ENCODE measurements around the gene ADAM12.
"Not testable (repeated sequence)": the region's sequence is repeated elsewhere in the genome, so short reads cannot be mapped to it uniquely, and the experiment has no call there.

The ADAM12 gene

DNA sequence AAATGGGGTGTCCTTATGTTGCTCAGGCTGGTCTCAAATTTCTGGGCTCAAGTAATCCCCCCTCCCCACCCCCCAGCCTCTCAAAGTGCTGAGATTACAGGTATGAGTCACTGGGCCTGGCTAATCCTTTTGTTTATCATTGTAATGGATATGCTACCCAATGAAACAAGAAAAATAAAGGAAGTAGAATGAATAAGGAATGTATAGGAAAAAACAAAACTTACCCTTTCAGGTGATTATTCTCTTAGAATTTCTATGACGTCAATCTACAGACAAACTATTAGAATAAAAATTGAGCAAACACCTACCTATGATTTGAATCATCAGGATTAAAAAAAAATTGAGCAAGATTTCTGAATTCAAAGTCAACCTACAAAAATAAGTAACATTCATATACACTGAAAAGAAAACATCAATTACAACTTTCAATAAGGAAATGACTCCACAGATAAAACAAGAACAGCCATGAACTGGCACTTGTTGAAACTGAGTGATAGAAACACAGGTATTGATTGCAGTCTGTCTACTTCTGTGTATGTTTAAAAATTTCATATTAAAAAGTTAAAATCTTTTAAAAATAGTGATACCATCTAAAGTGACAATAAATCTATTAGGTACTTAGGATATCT is 12.2 kb downstream of the ADAM12 start:
- in situ Hi-C loops (cut with HindIII; ENCODE audit: low sequenced_read_pairs): no loop called here

GRCh38 chr10:126375299-126375698 is 13.0 kb downstream of the ADAM12 start:
- in situ Hi-C loops (cut with HindIII; ENCODE audit: low sequenced_read_pairs): no loop called here

- in situ Hi-C loops (cut with HindIII; ENCODE audit: low sequenced_read_pairs): no loop called here
Measured at GRCh38 chr10:126374435-126374834, 13.8 kb downstream of the ADAM12 start.

- in situ Hi-C loops (cut with HindIII; ENCODE audit: low sequenced_read_pairs): no loop called here
Measured at GRCh38 chr10:126373972-126374371, 14.3 kb downstream of the ADAM12 start.

GRCh38 chr10:126373147-126373546 is 15.1 kb downstream of the ADAM12 start:
- in situ Hi-C loops (cut with HindIII; ENCODE audit: low sequenced_read_pairs): no loop called here

- in situ Hi-C loops (cut with HindIII; ENCODE audit: low sequenced_read_pairs): no loop called here
Measured at GRCh38 chr10:126372396-126372795, 15.9 kb downstream of the ADAM12 start.

GRCh38 chr10:126369125-126369710 is 19.1 kb downstream of the ADAM12 start:
- in situ Hi-C loops (cut with HindIII; ENCODE audit: low sequenced_read_pairs): no loop called here

DNA sequence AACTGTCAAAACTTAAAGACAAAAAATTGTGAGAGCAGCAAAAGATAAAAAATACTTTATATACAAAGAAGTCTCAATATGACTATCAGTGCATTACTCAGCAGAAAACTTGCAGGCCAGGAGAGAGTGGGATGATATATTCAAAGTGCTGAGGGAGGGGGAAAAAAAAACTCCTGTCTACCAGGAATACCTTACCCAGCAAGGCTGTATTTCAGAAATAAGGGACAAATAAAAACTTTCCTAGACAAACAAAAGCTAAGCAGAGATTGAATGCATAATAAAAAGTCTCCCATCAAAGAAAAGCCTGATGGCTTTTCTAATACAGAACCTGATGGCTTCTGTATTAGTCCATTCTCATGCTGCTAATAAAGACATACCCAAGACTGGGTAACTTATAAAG is 31.1 kb downstream of the ADAM12 start:
- in situ Hi-C loops (cut with HindIII; ENCODE audit: low sequenced_read_pairs): no loop called here

DNA sequence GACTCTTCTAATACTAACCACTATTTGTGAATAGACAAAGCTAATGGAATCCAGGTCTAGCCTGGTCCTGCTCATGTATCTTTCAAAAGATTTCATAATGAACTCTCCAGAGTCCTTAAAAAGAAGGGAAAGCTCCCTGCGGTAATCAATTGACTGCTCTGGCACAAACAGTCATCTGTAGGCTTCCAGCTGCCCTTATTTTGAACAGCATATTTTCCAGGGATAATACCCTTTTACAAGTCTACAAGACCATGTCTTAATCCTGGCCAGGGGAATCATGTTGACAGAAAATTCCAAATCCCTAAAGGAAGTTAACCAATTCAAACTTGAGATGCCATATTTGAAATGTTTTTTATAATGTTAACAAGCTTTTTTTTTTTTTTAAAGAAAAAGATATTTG is 34.6 kb downstream of the ADAM12 start:
- in situ Hi-C loops (cut with HindIII; ENCODE audit: low sequenced_read_pairs): no loop called here

- in situ Hi-C loops (cut with HindIII; ENCODE audit: low sequenced_read_pairs): no loop called here
Measured at GRCh38 chr10:126352453-126352852, 35.8 kb downstream of the ADAM12 start.

GRCh38 chr10:126351021-126351420 is 37.3 kb downstream of the ADAM12 start:
- in situ Hi-C loops (cut with HindIII; ENCODE audit: low sequenced_read_pairs): no loop called here

- in situ Hi-C loops (cut with HindIII; ENCODE audit: low sequenced_read_pairs): no loop called here
Measured at GRCh38 chr10:126350216-126350992, 37.9 kb downstream of the ADAM12 start.

- in situ Hi-C loops (cut with HindIII; ENCODE audit: low sequenced_read_pairs): no loop called here
Measured at GRCh38 chr10:126349676-126350075, 38.6 kb downstream of the ADAM12 start.

GRCh38 chr10:126349101-126349500 is 39.2 kb downstream of the ADAM12 start:
- in situ Hi-C loops (cut with HindIII; ENCODE audit: low sequenced_read_pairs): no loop called here

DNA sequence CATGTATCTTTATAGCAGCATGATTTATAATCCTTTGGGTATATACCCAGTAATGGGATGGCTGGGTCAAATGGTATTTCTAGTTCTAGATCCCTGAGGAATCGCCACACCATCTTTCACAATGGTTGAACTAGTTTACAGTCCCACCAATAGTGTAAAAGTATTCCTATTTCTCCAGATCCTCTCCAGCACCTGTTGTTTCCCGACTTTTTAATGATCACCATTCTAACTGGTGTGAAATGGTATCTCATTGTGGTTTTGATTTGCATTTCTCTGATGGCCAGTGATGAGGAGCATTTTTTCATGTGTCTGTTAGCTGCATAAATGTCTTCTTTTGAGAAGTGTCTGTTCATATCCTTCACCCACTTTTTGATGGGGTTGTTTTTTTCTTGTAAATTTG is 44.8 kb downstream of the ADAM12 start:
- in situ Hi-C loops (cut with HindIII; ENCODE audit: low sequenced_read_pairs): not testable (repeated sequence)

DNA sequence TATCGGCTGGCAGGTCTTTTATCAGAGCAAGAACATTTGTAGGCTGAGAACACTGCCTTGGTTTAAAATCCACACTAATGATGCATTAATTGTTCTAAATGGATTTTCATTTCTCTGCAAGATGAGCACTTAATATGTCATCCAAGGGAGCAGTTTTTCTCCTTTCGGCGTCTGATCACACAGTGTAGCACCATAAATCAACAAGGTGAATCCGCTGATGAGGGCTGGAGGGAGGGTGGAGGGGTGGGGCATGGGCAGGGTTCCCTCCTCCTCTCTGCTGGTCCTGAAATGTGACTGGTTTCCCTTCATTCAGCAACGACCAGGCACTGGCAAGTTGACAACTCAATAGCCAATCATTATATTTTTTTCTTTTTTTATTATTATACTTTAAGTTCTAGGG is 45.6 kb downstream of the ADAM12 start:
- in situ Hi-C loops (cut with HindIII; ENCODE audit: low sequenced_read_pairs): no loop called here

- in situ Hi-C loops (cut with HindIII; ENCODE audit: low sequenced_read_pairs): no loop called here
Measured at GRCh38 chr10:126341491-126341890, 46.8 kb downstream of the ADAM12 start.

DNA sequence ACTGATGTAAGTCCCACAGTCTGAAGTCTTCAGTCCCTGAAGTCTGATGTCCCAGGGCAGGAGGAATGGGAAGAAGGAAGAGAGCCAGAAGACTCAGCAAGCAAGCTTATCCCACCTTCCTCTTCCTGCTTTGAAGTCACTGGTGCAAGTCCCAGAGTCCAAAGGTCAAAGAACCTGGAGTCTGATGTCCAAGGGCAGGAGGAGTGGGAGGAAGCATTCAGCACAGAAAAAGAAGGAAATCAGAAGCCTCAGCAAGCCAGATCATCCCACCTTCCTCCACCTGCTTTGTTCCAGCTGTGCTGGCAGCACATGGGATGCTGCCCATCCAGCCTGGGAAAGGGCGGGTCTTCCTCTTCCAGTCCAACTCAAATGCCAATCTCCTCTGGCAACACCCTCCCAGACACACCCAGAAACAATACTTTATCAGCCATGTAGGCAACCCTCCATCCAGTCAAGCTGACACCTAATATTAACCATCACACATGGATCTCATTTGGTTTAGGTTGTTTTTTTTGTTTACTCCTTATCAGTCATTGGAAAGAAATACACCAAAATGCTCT is 50.9 kb downstream of the ADAM12 start:
- in situ Hi-C loops (cut with HindIII; ENCODE audit: low sequenced_read_pairs): no loop called here

DNA sequence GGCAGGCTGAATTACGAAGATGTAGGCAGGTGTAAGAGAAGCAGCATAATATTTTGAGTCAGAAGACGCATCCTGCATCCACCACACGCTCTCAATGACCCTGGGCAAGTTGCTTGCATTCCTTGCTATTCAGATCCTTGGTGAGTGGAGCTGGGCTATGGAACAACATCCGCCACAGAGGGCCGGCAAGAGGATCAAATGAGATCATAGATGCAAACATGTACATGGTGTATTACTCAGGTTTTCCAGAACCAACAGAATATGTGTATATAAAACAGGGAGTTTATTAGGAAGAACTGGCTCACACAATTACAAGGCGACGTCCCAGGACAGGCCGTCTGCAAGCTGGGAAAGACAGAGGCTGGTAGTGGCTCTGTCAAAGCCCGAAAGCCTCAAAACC is 51.5 kb downstream of the ADAM12 start:
- in situ Hi-C loops (cut with HindIII; ENCODE audit: low sequenced_read_pairs): no loop called here

GRCh38 chr10:126334272-126334671 is 54.0 kb downstream of the ADAM12 start:
- in situ Hi-C loops (cut with HindIII; ENCODE audit: low sequenced_read_pairs): no loop called here

- in situ Hi-C loops (cut with HindIII; ENCODE audit: low sequenced_read_pairs): no loop called here
Measured at GRCh38 chr10:126332576-126332975, 55.7 kb downstream of the ADAM12 start.

DNA sequence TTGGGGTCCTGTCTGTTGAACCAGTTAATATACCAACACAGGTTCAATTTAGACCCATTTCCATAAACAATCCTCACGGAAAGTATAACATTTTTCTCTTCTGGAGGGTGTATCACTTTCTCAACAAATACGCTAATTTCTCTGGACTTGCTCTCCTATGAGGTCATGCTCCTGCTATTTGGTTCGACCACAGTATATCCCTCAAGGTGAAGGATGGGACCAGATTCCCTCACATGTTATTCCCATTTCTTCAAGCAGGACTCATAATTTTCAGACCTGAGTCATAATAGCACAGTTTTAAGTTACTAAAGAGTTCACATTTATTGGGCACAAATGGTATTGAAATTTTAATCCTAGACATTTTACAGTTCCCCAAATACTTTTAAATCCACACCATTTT is 57.2 kb downstream of the ADAM12 start:
- in situ Hi-C loops (cut with HindIII; ENCODE audit: low sequenced_read_pairs): no loop called here
